Astrocyte (in vitro differentiated cells and primary cell): ENCODE measurements around the gene SUPT4H1.

Experiments used
- CTCF ChIP-seq: IDR thresholded peaks from 2 replicates; pipeline ENCODE4 v1.5.1; 2011; ENCODE audit warnings: low read depth, mild to moderate bottlenecking, inconsistent platforms, low read length, moderate library complexity; ENCODE audit not compliant: insufficient read depth
- EZH2 ChIP-seq: IDR thresholded peaks from 2 replicates; pipeline ENCODE4 v1.6.1; 2012; ENCODE audit warnings: mild to moderate bottlenecking, low read length, inconsistent platforms; ENCODE audit not compliant: insufficient read depth

- TF ChIP-seq CTCF (no peak), EZH2 (no peak)
Measured at GRCh38 chr17:58318065-58318481, 33.9 kb downstream of the SUPT4H1 start.
